22Rv1 (cell line): ENCODE measurements around the gene CPZ.

ENCODE experiments used
- CTCF ChIP-seq: fragments of 450-650 bp; IDR thresholded peaks from 2 replicates; pipeline ENCODE4 v1.5.1; 2017; ENCODE audit warnings: mild to moderate bottlenecking
- ZFX ChIP-seq: fragments of 450-650 bp; IDR thresholded peaks from 2 replicates; pipeline ENCODE4 v1.6.1; 2017; ENCODE audit warnings: antibody characterized with exemption, borderline replicate concordance

- TF ChIP-seq CTCF: no peak
- TF ChIP-seq ZFX: no peak
These were observed 40.5 kb upstream of the CPZ start for GRCh38 chr4:8552024-8552423.
